Measurements from ENCODE around the gene PKIG.
"Not testable (repeated sequence)": the region's sequence is repeated elsewhere in the genome, so short reads cannot be mapped to it uniquely, and the experiment has no call there.

Gene PKIG

GRCh38 chr20:44572551-44573500 lies 9.6 kb upstream of the PKIG start:
- DNase-seq: no peak

- DNase-seq: no peak
These were observed 8.9 kb upstream of the PKIG start for GRCh38 chr20:44573501-44573869.

- no peak for DNase-seq
These were observed 8.0 kb upstream of the PKIG start for GRCh38 chr20:44574372-44574771.

- no peak for DNase-seq
These were observed 6.1 kb upstream of the PKIG start for GRCh38 chr20:44576297-44576696.

GRCh38 chr20:44579313-44580081 lies 2.9 kb upstream of the PKIG start:
- DNase-seq: no peak

GRCh38 chr20:44580581-44581268 lies 1.7 kb upstream of the PKIG start:
- DNase-seq: no peak

- no peak for DNase-seq
These were observed 864 bp upstream of the PKIG start for GRCh38 chr20:44581515-44581914.

- no peak for DNase-seq
These were observed 778 bp downstream of the PKIG start for GRCh38 chr20:44583157-44583556.

- no peak for DNase-seq
These were observed 1.8 kb downstream of the PKIG start for GRCh38 chr20:44584162-44584561.

GRCh38 chr20:44585057-44585963 lies 2.9 kb downstream of the PKIG start:
- DNase-seq: no peak

- no peak for DNase-seq
These were observed 4.0 kb downstream of the PKIG start for GRCh38 chr20:44586289-44586911.

- DNase-seq: no peak
These were observed 4.9 kb downstream of the PKIG start for GRCh38 chr20:44587035-44587980.

- not testable (repeated sequence) for DNase-seq
These were observed 5.9 kb downstream of the PKIG start for GRCh38 chr20:44588321-44588720.

- no peak for DNase-seq
These were observed 7.2 kb downstream of the PKIG start for GRCh38 chr20:44589537-44589936.

- no peak for DNase-seq
These were observed 8.8 kb downstream of the PKIG start for GRCh38 chr20:44590980-44591778.

- DNase-seq: no peak
These were observed 10.0 kb downstream of the PKIG start for GRCh38 chr20:44592366-44592765.

GRCh38 chr20:44593751-44594150 lies 11.4 kb downstream of the PKIG start:
- DNase-seq: no peak

GRCh38 chr20:44594730-44595129 lies 12.4 kb downstream of the PKIG start:
- DNase-seq: no peak

GRCh38 chr20:44596010-44596409 lies 13.6 kb downstream of the PKIG start:
- no peak for DNase-seq

- DNase-seq: no peak
These were observed 14.5 kb downstream of the PKIG start for GRCh38 chr20:44596876-44597275.

Measured in stimulated activated CD8-positive, alpha-beta memory T cell treated with anti-CD3 and anti-CD28 coated beads, Interleukin-4, amount 100 ng/mL, for 48 hours (primary cell).